Naive thymus-derived CD8-positive, alpha-beta T cell (primary cell): Measurements from ENCODE around the gene ERBIN. TPM values are rescaled to one million over a fixed set of nuclear protein-coding genes. Genes with fewer than 3 reads are reported as not detected.

Experiments used
- ATAC-seq, 2 donors: fragments of 150-1000 bp; cut with Tn5 transposase in 1 of 2; sonication (Bioruptor Pico), chemical (Tn5 transposase) in 1 of 2; 1 replicate in 1 of 2; 2 replicates in 1 of 2; pipeline ENCODE4 v1.10.0; 2021; ENCODE audit warnings: mild to moderate bottlenecking in 2 of 2, moderate library complexity in 2 of 2
- POLR2A ChIA-PET: fragments of 350-600 bp; sonication (Branson Sonifier 250); formaldehyde crosslinking; loops from one replicate; lab custom pipeline; 2021; ENCODE audit warnings: antibody characterized with exemption; lab: Charles Lee
- DNase-seq, 10 donors: peaks; one replicate each; pipeline versions ENCODE4 v3.0.0 to v3.0.0-alpha.2; 2020 to 2022
- H3K27ac Mint-ChIP-seq, 10 donors: one replicate each; pipeline ENCODE4 v1.8.0; 2020 to 2022; ENCODE audit warnings: mild to moderate bottlenecking in 10 of 10, mixed read lengths in 10 of 10, moderate library complexity in 4 of 10, inconsistent platforms in 1 of 10
- H3K27me3 Mint-ChIP-seq, 5 donors: one replicate each; pipeline ENCODE4 v1.8.0; 2021 to 2022; ENCODE audit warnings: mixed read lengths in 5 of 5
- H3K36me3 Mint-ChIP-seq, 3 donors: one replicate each; pipeline ENCODE4 v1.8.0; 2020 to 2022; ENCODE audit warnings: mixed read lengths in 3 of 3, mild to moderate bottlenecking in 2 of 3, inconsistent platforms in 1 of 3
- H3K4me1 Mint-ChIP-seq, 4 donors: one replicate each; pipeline ENCODE4 v1.8.0; 2021 to 2022; ENCODE audit warnings: mixed read lengths in 4 of 4
- H3K4me3 Mint-ChIP-seq, 10 donors: one replicate each; pipeline ENCODE4 v1.8.0; 2020 to 2022; ENCODE audit warnings: mild to moderate bottlenecking in 10 of 10, mixed read lengths in 10 of 10, moderate library complexity in 6 of 10, inconsistent platforms in 1 of 10
- H3K9me3 Mint-ChIP-seq, 9 donors: one replicate each; pipeline ENCODE4 v1.8.0; 2020 to 2022; ENCODE audit warnings: mixed read lengths in 9 of 9, mild to moderate bottlenecking in 3 of 9, inconsistent platforms in 1 of 9, moderate library complexity in 1 of 9
- polyA plus RNA-seq, 3 donors: library from polyadenylated mRNA; unstranded; fragments of 300-500 nt; fragmentation: Illumina TruSeq; gene quantifications; one replicate each; pipeline ENCODE4 v1.2.3, GENCODE V29; 2021
- total RNA-seq, 8 experiments: library from RNA in 2 of 8; stranded (reverse) in 2 of 8; gene quantifications; one replicate each; pipeline ENCODE4 v1.2.3 and lab custom pipeline; 2021 to 2026

ERBIN gene
- total and polyA plus RNA-seq, 5 experiments from 2014 or later: 50.3 to 135 (median 53.8) TPM

DNA sequence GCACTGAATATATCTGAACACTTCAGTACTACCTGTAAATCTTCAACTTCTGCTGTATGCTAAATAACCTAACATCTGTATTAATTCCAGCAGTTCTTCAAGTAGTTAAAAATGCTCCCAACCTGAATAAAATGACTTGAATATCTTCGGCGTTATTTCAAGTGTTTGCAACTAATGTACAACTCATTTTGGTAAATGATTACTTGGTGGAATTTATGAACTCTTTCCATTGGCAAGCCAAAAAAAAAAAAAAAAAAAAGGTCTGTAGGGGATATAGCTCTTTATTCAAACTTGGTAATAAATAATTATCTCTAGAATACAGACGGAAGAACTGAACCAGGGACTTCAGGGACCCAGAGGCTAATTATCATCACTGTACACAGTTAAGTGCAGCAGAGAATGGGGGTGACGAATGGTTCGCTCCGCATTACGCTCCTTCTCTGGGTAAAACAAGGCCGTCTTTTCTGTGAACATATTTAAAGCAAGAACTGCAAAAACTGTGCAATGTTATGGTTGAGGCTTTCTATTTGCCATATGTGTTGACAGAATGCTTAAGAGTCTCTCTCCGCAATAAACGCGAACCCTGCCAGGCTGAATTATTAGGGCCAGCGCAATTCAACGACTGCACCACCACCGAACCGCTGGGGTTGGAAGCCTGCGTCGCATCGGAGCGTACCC lies 1.9 kb upstream of the ERBIN start:
- Mint-ChIP-seq H3K9me3 (no peaks in the 10 kb centered on the region), H3K36me3 (peaks cover 0 to 5% (median 2%) of the 10 kb centered on the region in 3 donors), H3K27ac (peak overlapping the region; percentile 90 to 98 (median 96)), H3K27me3 (no peaks in the 10 kb centered on the region), H3K4me3 (peak overlapping the region; percentile 83 to 96 (median 90)), H3K4me1 (peaks cover 11 to 40% (median 21%) of the 10 kb centered on the region in 4 donors)
- POLR2A ChIA-PET: interaction anchor here (0.7 to 5.3 kb wide), 16 partner anchors 13 to 362 kb away, joined by 3 to 45 read pairs (median 4); partner anchors contain the start of genes CENPK, NLN, PPWD1 and SGTB
- DNase-seq: no peak
- peak in 1 of 2 donors; percentile 2 for ATAC-seq

DNA sequence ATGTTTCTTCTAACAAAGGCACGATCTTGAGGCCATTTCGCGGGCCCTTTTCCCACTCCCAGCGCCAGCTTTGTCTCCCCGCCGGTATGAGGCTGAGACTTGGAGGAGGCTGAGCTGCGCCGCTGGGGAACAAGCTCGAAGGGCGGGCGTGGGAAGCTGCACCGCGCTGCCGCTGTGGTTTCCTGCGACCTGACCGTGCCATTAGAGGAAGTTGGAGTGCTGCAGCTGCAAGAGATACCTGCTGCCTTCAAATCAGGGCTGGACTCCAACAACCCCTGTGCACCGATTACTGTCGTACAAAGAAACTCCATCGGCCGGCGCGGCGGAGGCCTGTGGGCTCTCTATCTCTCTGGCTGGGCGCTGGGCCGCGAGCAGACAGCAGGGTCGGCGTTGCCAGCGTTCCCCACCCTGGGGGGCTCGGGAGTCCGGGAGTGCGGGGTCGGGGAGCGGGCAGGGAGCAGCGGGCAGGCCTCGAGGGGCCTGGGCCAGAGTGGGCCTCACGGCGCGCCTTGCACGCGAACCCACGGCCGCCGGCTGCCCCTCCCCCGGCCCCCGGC lies 1.3 kb upstream of the ERBIN start:
- ATAC-seq (peak; percentile 58 to 69), DNase-seq (peak; percentile 54 to 86 (median 74))
- H3K9me3 Mint-ChIP-seq: no peaks in the 10 kb centered on the region
- H3K36me3 Mint-ChIP-seq: peaks cover 0 to 8% (median 5%) of the 10 kb centered on the region in 3 donors
- H3K4me3 Mint-ChIP-seq: peak overlapping the region; percentile 83 to 96 (median 90)
- H3K27me3 Mint-ChIP-seq: no peaks in the 10 kb centered on the region
- POLR2A ChIA-PET: interaction anchor here (0.7 to 5.3 kb wide), 19 partner anchors 12 to 362 kb away, joined by 3 to 45 read pairs (median 3); partner anchors contain the start of genes CENPK, NLN, PPWD1 and SGTB
- H3K27ac Mint-ChIP-seq: peak overlapping the region; percentile 90 to 98 (median 96)
- peaks cover 15 to 46% (median 27%) of the 10 kb centered on the region in 4 donors for H3K4me1 Mint-ChIP-seq

DNA sequence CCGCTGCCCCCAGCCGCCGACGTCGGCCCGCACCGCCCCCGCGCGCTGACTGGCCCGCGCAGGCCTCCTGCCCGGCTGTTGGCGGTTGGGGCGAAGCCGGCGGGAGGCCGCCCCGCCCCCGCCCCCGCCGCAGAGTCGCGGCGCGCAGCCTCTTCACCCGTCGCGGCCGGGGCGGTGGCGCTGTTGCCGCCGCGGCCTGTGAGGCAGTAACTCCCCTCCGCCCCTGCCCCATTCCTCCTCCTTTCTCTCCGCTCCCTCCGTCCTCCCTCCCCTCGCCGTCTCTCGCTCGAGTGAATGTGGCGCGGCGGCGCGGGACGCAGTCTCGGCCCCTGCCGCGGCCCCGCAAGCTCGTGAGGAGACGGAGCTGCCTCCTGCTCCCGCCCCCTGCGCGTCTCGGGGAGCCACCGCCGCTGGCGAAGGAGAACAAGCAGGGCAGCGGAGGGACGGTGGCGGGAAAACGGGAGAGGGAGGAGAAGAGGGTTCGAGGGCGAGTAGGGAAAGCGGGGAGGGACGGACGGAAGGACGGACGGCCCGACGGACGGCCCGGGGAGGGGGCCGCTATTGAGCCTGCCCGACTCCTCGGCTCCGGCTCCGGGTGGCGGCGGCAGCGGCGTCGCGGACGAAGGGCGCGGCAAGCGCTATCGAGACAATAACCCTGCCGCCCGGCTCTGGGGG lies 637 bp upstream of the ERBIN start:
- peak overlapping the region; percentile 85 to 96 (median 89) for H3K4me3 Mint-ChIP-seq
- ATAC-seq (peak; percentile 72 to 75), DNase-seq (peak; percentile 76 to 88 (median 79))
- peaks cover 19 to 52% (median 32%) of the 10 kb centered on the region in 4 donors for H3K4me1 Mint-ChIP-seq
- H3K27me3 Mint-ChIP-seq: no peaks in the 10 kb centered on the region
- POLR2A ChIA-PET: interaction anchor here (0.7 to 5.3 kb wide), 20 partner anchors 11 to 363 kb away, joined by 3 to 45 read pairs (median 3); partner anchors contain the start of genes CENPK, NLN, PPWD1 and SGTB
- peak overlapping the region; percentile 92 to 98 (median 95) for H3K27ac Mint-ChIP-seq
- H3K9me3 Mint-ChIP-seq: no peaks in the 10 kb centered on the region
- H3K36me3 Mint-ChIP-seq: peaks cover 0 to 14% (median 5%) of the 10 kb centered on the region in 3 donors

DNA sequence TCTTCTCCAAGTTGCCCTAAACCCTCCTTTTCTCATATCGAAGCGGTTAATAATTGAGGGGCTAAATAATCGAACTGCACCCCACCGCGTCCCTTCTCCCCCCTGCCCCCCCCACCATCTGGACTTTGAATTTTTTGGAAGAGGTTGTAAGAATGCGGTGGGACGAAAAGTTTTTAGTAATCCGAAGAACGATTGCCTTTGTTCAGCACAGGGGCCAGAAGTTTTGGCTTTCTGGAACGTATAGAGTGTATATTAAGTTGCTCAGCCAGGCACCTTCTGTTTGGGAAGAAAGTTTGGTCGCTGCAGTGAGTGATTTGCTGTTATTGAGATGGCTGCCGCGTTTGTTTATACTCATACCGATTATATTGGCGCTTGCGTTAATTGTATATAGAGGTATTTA lies 518 bp downstream of the ERBIN start:
- POLR2A ChIA-PET: interaction anchor here (0.7 to 5.3 kb wide), 11 partner anchors 25 to 822 kb away, joined by 3 to 45 read pairs (median 3); partner anchors contain the start of genes NLN, SGTB and SREK1

DNA sequence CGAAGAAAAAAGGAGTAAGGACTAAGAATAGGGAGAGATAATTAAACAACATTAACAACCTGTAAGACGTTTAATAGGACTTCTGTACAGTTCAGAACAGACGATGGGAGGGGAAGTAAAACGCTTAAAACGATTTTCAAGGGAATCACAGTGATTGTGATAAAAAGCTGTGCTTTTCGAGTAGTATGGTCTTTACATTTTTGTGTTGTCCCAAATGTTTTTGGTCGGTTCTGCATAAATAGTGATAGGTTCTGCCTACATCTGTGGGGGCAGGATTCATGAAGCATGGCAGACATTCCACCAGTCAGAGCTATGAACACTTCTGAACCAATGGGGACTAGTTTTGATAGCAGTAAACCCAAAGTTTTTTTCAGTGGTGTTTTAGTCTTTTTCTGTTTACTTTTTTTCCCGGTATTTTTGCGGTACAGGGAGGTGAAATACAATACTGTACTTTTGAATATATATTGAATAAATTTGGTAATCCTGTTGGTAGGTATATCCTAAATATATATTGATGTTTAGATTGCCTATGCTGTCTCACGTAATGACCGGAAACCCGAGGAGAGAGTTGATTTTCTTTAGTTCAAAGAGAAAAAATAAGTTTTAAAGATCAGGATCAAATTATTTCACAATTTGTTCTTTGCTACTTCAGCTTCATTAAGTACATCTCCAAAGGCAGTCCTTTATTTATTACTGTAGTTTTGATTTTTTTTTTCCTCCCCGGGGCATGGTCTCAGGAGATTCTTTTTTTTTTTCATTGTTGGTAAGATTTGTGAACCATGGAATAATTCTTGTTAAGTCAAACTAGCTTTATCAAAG lies 1.3 kb downstream of the ERBIN start:
- no peaks in the 10 kb centered on the region for H3K27me3 Mint-ChIP-seq
- peak in 7 of 10 donors; percentile 2 to 48 (median 25) for DNase-seq
- H3K36me3 Mint-ChIP-seq: peaks cover 0 to 23% (median 5%) of the 10 kb centered on the region in 3 donors
- ATAC-seq: peak; percentile 22 to 23
- peaks cover 23 to 63% (median 45%) of the 10 kb centered on the region in 4 donors for H3K4me1 Mint-ChIP-seq
- peak overlapping the region; percentile 89 to 98 (median 97) for H3K27ac Mint-ChIP-seq
- POLR2A ChIA-PET: interaction anchor here (0.9 to 5.3 kb wide), 4 partner anchors 74 to 217 kb away, joined by 3 to 45 read pairs (median 21); partner anchors contain the start of genes NLN, SGTB and SREK1
- H3K9me3 Mint-ChIP-seq: no peaks in the 10 kb centered on the region
- peak overlapping the region; percentile 86 to 100 (median 98) for H3K4me3 Mint-ChIP-seq

More for the DNA sequence above, 518 bp downstream of the ERBIN start:
- ATAC-seq (no peak), DNase-seq (peak in 5 of 10 donors; percentile 2 to 37 (median 22))
- Mint-ChIP-seq H3K4me1 (peaks cover 23 to 56% (median 38%) of the 10 kb centered on the region in 4 donors), H3K27me3 (no peaks in the 10 kb centered on the region), H3K9me3 (no peaks in the 10 kb centered on the region), H3K36me3 (peaks cover 0 to 20% (median 5%) of the 10 kb centered on the region in 3 donors), H3K4me3 (peak overlapping the region; percentile 86 to 100 (median 98)), H3K27ac (peak overlapping the region; percentile 94 to 98 (median 97))

DNA sequence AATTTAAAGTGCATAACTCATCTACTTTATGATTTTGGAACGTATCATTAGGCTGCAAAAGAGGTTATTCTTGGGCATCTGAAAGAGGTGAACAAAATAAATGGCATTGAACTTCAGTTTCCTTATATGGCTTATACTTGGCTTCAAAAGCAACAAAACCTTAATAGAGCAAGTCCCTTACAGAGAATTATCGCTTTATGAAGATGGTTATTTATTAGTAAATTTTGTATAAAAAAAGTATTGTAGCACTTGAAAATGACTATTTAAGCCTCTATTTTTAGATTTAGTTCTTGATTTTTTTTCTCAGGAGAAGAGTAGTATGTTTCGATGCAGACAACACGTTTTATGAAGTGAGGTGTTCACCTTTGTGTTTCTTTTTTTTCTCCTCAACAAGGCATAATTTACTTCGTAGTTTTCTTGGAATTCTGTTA lies 2.0 kb downstream of the ERBIN start:
- H3K4me1 Mint-ChIP-seq: peaks cover 27 to 65% (median 48%) of the 10 kb centered on the region in 4 donors
- peak overlapping the region; percentile 86 to 100 (median 98) for H3K4me3 Mint-ChIP-seq
- no peaks in the 10 kb centered on the region for H3K9me3 Mint-ChIP-seq
- no peaks in the 10 kb centered on the region for H3K27me3 Mint-ChIP-seq
- ATAC-seq (no peak), DNase-seq (peak in 2 of 10 donors; percentile 5 to 8)
- POLR2A ChIA-PET: interaction anchor here (0.9 to 5.3 kb wide), 3 partner anchors 167 to 216 kb away, joined by 3 to 45 read pairs (median 39); partner anchors contain the start of genes NLN, SGTB and SREK1
- peak overlapping the region; percentile 73 to 98 (median 97) for H3K27ac Mint-ChIP-seq
- H3K36me3 Mint-ChIP-seq: peaks cover 0 to 26% (median 5%) of the 10 kb centered on the region in 3 donors

DNA sequence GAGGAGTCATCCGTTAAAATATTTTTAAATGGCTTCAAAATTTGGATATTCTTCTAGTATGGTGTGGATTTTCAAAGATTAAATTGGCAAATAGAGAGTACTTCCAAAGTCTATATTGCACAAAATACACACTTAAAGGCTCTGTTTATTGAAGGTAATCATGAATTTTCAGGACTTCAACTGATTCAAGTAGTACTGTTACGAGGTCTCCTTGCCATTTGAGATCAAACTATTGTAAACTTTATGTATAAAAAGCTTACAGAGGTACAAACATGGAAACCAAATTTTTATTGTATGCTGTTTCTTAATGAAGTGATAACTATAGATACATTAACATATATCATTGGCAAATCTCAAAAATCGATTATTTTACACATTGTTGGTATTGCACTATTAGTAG lies 2.5 kb downstream of the ERBIN start:
- no peak for DNase-seq
- Mint-ChIP-seq H3K9me3 (no peaks in the 10 kb centered on the region), H3K4me3 (peak overlapping the region; percentile 86 to 100 (median 98)), H3K36me3 (peaks cover 0 to 26% (median 5%) of the 10 kb centered on the region in 3 donors), H3K27ac (peak overlapping the region in 1 of 10 donors; percentile 98), H3K4me1 (peaks cover 25 to 64% (median 47%) of the 10 kb centered on the region in 4 donors), H3K27me3 (no peaks in the 10 kb centered on the region)
- no peak for ATAC-seq
- POLR2A ChIA-PET: interaction anchor here (0.7 to 5.3 kb wide), 2 partner anchors 207 to 215 kb away, joined by 4 to 45 read pairs; partner anchors contain the start of genes NLN, SGTB and SREK1

DNA sequence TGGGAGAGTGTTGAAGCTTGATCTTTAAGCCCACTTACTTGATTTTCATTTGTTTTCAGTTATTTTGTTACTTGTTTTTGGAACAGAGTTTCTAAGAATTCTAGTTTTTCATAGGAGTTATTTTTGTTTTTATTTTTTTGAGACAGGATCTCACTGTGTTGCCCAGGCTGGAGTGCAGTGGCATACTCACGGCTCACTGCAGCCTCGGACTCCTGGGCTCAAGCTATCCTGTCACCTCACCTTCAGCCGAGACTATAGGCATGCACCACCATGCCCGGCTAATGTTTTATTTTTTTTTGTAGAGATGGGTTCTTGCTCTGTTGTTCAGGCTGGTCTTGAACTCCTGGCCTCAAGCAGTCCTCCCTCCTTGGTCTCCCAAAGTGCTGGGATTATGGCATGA lies 6.3 kb downstream of the ERBIN start:
- Mint-ChIP-seq H3K27ac (peak overlapping the region in 9 of 10 donors; percentile 0 to 85 (median 64)), H3K4me3 (peak overlapping the region in 9 of 10 donors; percentile 7 to 67 (median 57)), H3K36me3 (peaks cover 0 to 44% (median 0%) of the 10 kb centered on the region in 3 donors), H3K9me3 (no peaks in the 10 kb centered on the region), H3K4me1 (peaks cover 32 to 87% (median 70%) of the 10 kb centered on the region in 4 donors), H3K27me3 (no peaks in the 10 kb centered on the region)
- POLR2A ChIA-PET: interaction anchor here (0.6 to 1.0 kb wide), 4 partner anchors 11 to 172 kb away, joined by 3 to 4 read pairs (median 3); no protein-coding TSS in a partner anchor
- no peak for DNase-seq
- no peak for ATAC-seq

DNA sequence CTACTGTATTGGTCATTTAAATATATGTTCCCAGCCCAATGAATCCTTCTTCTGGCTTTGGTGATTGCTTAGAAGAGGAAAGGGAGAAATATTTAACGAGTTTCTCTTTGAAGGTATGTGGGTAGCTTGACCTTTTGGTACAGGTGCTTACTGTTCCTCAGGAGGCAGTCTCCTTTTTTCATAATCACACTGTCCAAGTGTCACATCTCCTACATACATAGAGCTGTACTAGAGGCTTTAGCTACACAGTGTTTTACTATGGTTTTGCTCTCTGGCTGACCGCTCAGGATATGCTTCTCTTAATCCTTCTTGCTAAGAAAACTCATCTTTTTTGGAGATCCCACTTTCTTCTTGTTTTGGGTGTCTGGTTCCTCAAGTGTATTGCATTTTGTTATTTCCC lies 6.9 kb downstream of the ERBIN start:
- POLR2A ChIA-PET: interaction anchor here (1.0 kb wide), 1 partner anchor 11 kb away, joined by 3 read pairs; no protein-coding TSS in a partner anchor
- Mint-ChIP-seq H3K27ac (peak overlapping the region in 9 of 10 donors; percentile 3 to 85 (median 64)), H3K9me3 (peaks cover 0 to 2% (median 0%) of the 10 kb centered on the region in 9 donors), H3K4me1 (peaks cover 32 to 88% (median 71%) of the 10 kb centered on the region in 4 donors), H3K36me3 (peaks cover 0 to 47% (median 0%) of the 10 kb centered on the region in 3 donors), H3K4me3 (peak overlapping the region in 8 of 10 donors; percentile 8 to 67 (median 53)), H3K27me3 (no peaks in the 10 kb centered on the region)
- DNase-seq (no peak), ATAC-seq (no peak)

DNA sequence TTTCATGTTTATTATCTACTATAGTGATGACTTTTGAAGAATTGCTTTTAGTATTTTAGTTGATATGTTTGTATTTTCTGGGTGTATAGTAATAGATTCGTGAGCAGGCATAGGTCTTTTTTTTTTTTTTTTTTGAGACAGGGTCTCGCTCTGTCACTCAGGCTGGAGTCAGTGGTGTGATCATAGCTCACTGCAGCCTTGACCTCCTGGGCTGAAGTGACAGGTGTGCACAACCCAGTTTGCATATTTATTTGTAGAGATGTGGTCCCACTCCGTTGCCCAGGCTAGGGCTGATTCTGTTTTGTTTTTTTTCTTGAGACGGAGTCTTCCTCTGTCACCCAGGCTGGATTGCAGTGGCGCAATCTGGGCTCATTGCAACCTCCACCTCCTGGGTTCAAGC lies 11.9 kb downstream of the ERBIN start:
- Mint-ChIP-seq H3K27ac (peak overlapping the region in 7 of 10 donors; percentile 15 to 79 (median 46)), H3K36me3 (peaks cover 0 to 39% (median 0%) of the 10 kb centered on the region in 3 donors), H3K27me3 (no peaks in the 10 kb centered on the region), H3K4me1 (peaks cover 17 to 66% (median 42%) of the 10 kb centered on the region in 4 donors), H3K9me3 (peaks cover 0 to 7% (median 0%) of the 10 kb centered on the region in 9 donors), H3K4me3 (peak overlapping the region in 2 of 10 donors; percentile 10 to 15)
- POLR2A ChIA-PET: interaction anchor here (0.6 kb wide), 1 partner anchor 200 kb away, joined by 3 read pairs; no protein-coding TSS in a partner anchor
- DNase-seq (no peak), ATAC-seq (no peak)
